GM21447 (cell line): ENCODE data around the gene PDIA5.
A peak's percentile ranks its signal among the peaks of the same experiment; 100 is the strongest.

Experiments
- ATAC-seq: cut with Tn5 transposase; IDR thresholded peaks from one replicate; pipeline ENCODE4 v1.9.1; 2021; ENCODE audit not compliant: unreplicated experiment

Gene PDIA5

GRCh38 chr3:123039178-123039577, 27.6 kb upstream of the PDIA5 start:
- ATAC-seq = no peak

- no peak for ATAC-seq
Observed at GRCh38 chr3:123042413-123042812, 24.4 kb upstream of the PDIA5 start.

- no peak for ATAC-seq
Observed at GRCh38 chr3:123044981-123045763, 21.7 kb upstream of the PDIA5 start.

- no peak for ATAC-seq
Observed at GRCh38 chr3:123046262-123047061, 20.4 kb upstream of the PDIA5 start.

- no peak for ATAC-seq
Observed at GRCh38 chr3:123047062-123047319, 19.8 kb upstream of the PDIA5 start.

- no peak for ATAC-seq
Observed at GRCh38 chr3:123048480-123049237, 18.2 kb upstream of the PDIA5 start.

DNA sequence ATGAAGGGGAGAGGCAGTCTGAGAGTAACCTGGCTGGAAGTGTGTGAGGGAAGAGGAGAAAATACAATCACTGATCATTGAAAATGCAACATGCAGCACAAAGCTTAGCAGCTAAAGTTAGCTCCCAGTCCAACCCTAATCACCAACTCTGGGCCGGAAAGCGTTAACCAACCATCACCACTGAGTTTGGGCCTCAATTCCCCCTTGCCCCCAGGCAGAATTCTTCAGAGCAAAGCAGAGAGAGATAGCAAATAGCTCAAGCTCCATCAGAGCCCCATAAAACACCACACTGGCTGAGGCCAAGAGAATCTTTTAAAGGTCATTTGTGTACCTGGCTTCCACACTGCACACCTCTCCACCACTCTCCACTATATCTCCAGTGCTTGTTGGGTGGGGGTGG, 16.2 kb upstream of the PDIA5 start:
- no peak for ATAC-seq

GRCh38 chr3:123053107-123053506, 13.7 kb upstream of the PDIA5 start:
- ATAC-seq = no peak

DNA sequence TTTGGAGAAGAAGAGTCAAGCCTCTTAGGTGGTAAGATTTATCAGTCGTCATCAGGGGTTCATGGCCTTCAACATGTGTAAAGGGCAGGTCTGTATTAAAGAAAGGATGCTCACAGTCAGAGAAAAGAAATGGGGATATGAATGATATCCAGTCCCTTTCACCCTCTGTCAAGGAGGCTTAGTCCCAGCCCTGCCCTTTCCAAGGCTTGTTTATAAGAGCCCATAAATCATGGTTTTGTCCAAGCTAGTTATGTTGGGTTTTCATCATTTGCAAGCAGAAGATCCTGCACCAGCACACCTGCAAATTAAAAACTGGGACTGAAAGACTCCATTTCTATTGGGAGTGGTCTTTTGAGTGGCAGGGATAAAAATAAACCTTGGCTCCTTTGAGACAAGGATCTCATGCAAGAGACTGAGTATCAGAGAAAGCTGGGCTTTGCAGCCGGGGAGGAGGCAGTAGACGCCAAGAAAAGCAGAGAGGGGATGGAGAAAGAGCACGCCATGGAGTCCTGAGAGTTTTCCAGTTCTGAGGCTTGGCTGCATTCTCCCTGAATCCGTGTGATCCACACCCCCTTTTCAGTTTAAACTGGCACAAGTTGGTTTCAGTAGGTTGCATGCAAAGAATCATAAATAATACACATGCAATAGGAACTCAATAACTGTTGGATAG, 12.6 kb upstream of the PDIA5 start:
- ATAC-seq = no peak

GRCh38 chr3:123054931-123055330, 11.9 kb upstream of the PDIA5 start:
- no peak for ATAC-seq

- ATAC-seq = no peak
Observed at GRCh38 chr3:123055352-123055751, 11.5 kb upstream of the PDIA5 start.

DNA sequence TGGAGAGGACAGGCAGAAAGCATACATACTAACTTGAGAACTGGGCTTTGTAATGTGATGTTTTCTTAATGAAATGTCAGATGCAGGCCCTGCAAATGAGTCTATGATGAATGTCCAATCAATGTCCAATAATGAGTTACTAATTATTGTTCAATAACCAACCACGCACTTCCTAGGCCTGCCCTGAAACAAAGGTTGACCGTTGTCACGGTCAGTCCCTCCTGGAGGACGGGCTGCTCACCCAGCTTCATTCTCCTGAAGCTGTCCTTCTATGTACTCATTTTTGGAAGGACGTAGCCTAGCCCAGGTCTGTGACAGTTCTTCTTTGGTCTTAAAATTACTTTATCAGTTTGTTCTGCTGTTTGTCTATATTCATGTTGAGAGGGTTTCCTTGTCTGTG, 8.3 kb upstream of the PDIA5 start:
- no peak for ATAC-seq

DNA sequence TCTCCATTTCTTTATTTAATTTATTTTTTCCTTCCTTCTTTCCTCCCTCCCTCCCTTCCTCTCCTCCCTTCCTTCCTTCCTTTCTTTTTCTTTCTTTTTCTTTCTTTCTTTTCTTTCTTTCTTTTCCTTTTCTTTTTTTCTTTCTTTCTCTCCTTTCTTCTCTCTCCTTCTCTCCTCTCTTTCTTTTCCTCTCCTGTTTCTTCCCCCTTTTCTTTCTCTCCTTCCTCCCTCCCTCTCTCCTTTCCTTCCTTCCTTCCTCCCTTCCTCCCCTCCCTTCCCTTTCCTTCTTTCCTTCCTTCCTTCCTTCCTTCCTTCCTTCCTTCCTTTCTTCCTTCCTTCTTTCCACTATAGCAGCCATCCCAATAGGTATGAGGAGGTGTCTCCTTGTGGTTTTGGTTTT, 6.8 kb upstream of the PDIA5 start:
- no peak for ATAC-seq

- ATAC-seq = no peak
Observed at GRCh38 chr3:123061856-123062255, 5.0 kb upstream of the PDIA5 start.

DNA sequence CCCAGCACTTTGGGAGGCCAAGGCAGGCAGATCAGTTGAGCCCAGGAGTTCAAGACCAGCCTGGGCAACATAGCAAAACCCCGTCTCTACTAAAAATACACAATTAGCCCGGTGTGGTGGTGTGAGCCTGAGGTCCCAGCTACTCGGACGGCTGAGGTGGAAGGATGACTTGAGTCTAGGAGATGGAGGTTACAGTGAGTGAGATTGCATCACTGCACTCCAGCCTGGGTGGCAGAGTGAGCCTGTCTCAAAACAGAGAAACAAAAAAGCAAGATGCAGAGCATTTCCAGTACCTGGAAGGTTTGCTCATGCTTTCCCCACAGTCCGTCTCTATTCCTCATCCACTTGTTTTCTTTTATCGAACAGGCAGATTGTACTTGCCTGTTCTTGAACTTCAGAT, 3.8 kb upstream of the PDIA5 start:
- ATAC-seq = no peak

DNA sequence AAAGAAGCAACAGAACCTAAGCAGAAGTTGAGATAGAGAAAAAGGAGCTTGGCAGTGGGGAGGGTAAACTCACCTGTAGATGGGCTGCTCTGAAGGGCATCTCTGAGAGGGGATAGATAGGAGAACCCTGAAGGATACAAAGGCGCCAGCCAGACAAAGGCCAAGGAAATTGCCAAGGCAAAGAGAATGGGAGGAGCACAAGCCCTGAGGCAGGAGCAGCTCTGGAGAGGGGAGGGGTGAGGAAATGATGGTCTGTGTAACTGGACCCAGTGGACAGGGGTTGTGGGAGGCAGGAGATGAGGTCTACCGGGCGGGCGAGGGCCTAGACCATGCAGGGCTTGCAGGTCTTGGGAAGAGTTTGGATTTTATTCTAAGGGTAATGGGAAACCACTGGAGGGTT, 2.3 kb upstream of the PDIA5 start:
- ATAC-seq = no peak

DNA sequence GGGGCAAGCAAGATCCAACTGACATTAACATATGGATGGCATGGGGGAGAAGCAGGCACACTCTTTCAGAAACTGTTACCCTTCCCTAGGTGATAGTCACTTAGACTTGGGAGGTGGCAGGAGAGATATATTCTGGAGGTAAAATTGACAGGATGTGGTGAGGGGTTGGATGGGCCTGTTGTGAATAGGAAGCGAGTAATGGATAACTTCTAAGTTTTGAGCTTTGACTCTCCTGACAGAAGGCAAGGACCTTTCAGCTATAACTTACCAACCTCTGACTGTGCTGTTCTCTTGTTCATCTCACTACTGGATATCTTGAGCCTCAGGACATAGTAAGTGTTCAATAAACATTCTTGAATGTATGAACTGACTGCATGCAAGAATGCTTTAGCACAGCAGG, 1.9 kb upstream of the PDIA5 start:
- no peak for ATAC-seq

DNA sequence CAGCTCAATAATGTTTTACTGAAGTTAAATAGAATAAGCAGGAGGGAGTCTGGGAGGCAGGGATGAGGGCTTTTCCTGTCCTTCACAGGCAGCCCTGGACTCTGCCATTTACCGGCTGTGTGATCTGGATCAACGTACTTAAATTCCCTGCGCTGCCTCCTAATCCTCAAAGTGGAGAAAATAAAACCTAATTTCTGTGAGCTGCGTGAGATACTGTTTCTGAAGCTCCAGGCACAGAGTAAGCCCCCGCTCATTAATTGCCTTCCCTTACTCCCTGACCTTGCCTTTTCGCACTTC, 278 bp upstream of the PDIA5 start:
- no peak for ATAC-seq

DNA sequence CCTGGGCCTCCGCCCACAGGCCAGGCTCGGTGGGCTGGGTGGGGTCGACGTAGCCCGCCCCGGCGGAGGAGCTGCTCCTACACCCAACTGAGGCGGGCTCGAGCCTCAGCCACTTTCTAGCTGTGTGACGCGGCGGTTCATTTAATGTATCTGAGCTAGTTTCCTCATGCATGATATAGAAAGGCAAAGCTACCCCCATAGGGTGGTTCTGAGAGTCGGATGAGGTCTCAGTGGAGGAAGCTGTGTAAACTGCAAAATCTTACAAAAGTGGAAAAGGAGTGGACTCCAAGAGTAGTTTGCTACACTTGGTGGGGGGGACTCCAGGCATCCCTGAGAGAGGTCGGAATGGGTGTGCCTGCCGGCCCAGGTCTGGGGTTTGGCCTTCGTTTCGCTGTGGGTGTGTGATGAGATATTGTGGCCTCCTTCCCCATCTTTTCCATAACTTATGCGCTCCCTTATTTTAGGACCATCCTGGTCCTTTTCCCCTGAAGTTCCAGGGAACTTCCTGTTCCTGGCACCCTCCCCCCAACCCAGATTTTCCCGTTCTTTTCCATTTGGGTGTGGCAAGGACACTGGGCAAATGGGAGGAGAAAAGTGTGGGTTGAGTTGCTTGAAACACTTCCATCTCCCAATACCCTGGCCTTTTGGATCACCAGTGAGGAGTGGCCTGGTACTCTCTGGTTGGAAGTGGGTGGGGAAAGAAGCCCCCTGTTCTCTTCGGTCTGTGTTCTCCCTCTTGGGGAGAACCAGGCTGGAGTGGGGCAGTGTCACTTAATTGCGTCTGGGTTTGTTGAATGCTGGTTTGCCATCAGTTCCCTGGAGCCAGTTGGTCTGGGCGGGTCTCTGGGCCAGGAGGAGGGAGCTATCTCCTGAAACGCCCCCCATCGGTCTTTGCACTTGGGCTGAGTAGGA, 1.1 kb downstream of the PDIA5 start:
- peak; percentile 29 for ATAC-seq

DNA sequence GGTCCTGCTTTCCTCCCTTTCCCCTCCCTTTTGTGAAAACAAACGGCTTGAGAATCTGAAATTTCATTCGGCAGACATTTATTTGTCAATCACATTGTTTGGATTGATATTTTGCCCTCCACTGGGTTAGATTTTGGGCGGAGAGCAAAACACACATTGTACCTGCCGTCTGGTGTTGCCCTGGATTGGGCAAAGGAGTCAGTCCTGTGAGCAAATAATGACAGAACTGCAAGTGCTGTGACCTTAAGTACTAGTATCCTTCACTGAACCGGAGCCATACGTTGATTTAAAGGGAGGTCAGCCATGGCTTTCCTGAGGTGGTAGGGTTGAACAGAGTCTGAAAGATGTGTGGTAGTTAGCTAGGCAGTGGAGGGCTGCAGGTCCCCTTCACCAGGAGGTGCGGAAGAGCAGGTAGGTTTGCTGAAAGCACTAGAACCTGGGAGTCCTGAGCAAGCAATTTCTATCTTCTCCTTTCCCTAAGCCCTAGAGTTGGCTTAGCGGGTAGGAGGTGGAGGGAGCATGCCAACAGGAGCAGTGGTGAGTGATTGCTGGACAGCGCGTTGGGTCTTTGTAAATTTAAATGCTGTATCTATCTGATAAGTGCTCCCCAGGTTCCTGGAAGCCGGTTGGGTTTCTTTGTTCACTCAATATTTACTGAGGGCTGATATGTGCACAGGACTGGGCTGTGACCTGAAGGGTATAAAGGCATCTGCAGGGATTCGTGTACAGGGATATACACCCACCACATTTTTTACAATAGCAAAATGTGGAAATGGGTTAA, 2.0 kb downstream of the PDIA5 start:
- ATAC-seq = no peak
